ENCODE results near the gene GULP1.

DNA sequence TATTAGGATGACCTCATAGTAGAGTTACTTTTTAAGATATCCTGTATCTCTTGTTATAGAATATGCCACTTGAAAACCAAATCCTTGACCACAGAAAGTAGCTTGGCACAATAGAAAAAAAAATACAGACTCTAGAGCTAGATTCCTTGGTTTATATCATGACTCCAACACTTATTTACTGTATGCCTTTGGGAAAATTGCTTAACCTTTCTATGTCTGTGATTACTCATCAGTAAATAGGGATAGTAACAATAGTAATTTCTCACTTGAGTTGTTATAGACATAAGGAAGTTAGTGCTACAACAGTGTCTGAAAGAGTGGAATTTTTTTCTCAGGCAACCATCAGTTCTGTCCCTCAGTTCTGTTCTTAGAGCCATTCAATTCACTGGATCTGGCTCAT is 193.8 kb downstream of the GULP1 start:
- TF ChIP-seq, protein P1, sequence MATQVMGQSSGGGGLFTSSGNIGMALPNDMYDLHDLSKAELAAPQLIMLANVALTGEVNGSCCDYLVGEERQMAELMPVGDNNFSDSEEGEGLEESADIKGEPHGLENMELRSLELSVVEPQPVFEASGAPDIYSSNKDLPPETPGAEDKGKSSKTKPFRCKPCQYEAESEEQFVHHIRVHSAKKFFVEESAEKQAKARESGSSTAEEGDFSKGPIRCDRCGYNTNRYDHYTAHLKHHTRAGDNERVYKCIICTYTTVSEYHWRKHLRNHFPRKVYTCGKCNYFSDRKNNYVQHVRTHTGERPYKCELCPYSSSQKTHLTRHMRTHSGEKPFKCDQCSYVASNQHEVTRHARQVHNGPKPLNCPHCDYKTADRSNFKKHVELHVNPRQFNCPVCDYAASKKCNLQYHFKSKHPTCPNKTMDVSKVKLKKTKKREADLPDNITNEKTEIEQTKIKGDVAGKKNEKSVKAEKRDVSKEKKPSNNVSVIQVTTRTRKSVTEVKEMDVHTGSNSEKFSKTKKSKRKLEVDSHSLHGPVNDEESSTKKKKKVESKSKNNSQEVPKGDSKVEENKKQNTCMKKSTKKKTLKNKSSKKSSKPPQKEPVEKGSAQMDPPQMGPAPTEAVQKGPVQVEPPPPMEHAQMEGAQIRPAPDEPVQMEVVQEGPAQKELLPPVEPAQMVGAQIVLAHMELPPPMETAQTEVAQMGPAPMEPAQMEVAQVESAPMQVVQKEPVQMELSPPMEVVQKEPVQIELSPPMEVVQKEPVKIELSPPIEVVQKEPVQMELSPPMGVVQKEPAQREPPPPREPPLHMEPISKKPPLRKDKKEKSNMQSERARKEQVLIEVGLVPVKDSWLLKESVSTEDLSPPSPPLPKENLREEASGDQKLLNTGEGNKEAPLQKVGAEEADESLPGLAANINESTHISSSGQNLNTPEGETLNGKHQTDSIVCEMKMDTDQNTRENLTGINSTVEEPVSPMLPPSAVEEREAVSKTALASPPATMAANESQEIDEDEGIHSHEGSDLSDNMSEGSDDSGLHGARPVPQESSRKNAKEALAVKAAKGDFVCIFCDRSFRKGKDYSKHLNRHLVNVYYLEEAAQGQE (IDR thresholded peaks at IDR 0.05; ENCODE audit: insufficient read depth in 1 of 2, low read depth in 2 of 2, low read length in 2 of 2): no peak
- no peak for TF ChIP-seq POLR2AphosphoS5 (IDR thresholded peaks at IDR 0.05; ENCODE audit: low read depth, low read length)
- TF ChIP-seq SIN3A (IDR thresholded peaks at IDR 0.05; ENCODE audit: borderline replicate concordance, insufficient read depth, low read length): no peak
